Measurements from ENCODE around the gene FAM110A. TPM values are rescaled to one million over a fixed set of nuclear protein-coding genes. Genes with fewer than 3 reads are reported as not detected.

FAM110A gene
- total and polyA plus RNA-seq, 2 donors (not counting 1 experiment from before 2014, with no cell fraction given) = 15.6 to 18.4 TPM

- ChIA-PET CTCF (no interaction called here), POLR2A (no interaction called here)
- TF ChIP-seq CTCF (IDR thresholded peaks at IDR 0.05) (no peak), EZH2 (IDR thresholded peaks at IDR 0.05; ENCODE audit: borderline replicate concordance, insufficient read depth, low read depth, low read length, poor library complexity, severe bottlenecking) (no peak)
- H3K4me1 Mint-ChIP-seq = no peaks in the 10 kb centered on the region
- H3K9me3 Mint-ChIP-seq (ENCODE audit: insufficient read depth) = no peaks in the 10 kb centered on the region
- DNase-seq (no peak), ATAC-seq (ENCODE audit: low read depth) (no peak)
- intact Hi-C loops (cut with micrococcal nuclease) = loop anchor here (5.0 kb wide), 1 partner anchor 61 kb away; no protein-coding TSS in a partner anchor
- Histone ChIP-seq H3K36me3 (replicated peaks in 1 of 2; ENCODE audit: control extremely low read depth in 1 of 2, control insufficient read depth in 1 of 2, extremely low read depth in 1 of 2, insufficient read depth in 2 of 2, low read length in 1 of 2) (no peaks in the 10 kb centered on the region), H3K9me3 (ENCODE audit: control extremely low read depth in 1 of 3, control insufficient read depth in 2 of 3, insufficient read depth in 1 of 3, low read length in 2 of 3) (no peaks in the 10 kb centered on the region), H2AFZ (ENCODE audit: insufficient read depth, low read depth, low read length, poor library complexity, severe bottlenecking) (no peak overlapping the region), H3K4me3 (ENCODE audit: control extremely low read depth in 1 of 5, extremely low read depth in 1 of 5, insufficient read depth in 1 of 5, low read depth in 2 of 5, low read length in 4 of 5) (no peak overlapping the region), H3K9ac (ENCODE audit: low read length) (no peak overlapping the region), H3K27me3 (replicated peaks in 1 of 4; ENCODE audit: control extremely low read depth in 1 of 4, control insufficient read depth in 3 of 4, insufficient read depth in 4 of 4, low read length in 3 of 4) (no peaks in the 10 kb centered on the region), H3K4me2 (replicated peaks; ENCODE audit: low read depth, low read length, poor library complexity, severe bottlenecking) (no peak overlapping the region), H3K79me2 (ENCODE audit: control insufficient read depth, insufficient read depth, low read length) (no peaks in the 10 kb centered on the region), H3K27ac (ENCODE audit: low read length in 2 of 2) (no peak overlapping the region), H3K4me1 (ENCODE audit: control insufficient read depth in 2 of 2, insufficient read depth in 2 of 2, low read length in 2 of 2) (no peaks in the 10 kb centered on the region), H4K20me1 (ENCODE audit: control insufficient read depth, insufficient read depth, low read length, poor library complexity, severe bottlenecking) (no peaks in the 10 kb centered on the region)
- H3K27ac Mint-ChIP-seq = no peak overlapping the region
- WGBS (ENCODE audit: insufficient coverage) = 90% methylated on average over 6 of the region's 7 CpGs
- peaks cover 3% of the 10 kb centered on the region for H3K27me3 Mint-ChIP-seq
- H3K4me3 Mint-ChIP-seq = no peak overlapping the region
Measured at GRCh38 chr20:877814-878213, 44.3 kb downstream of the FAM110A start.

GRCh38 chr20:878511-879307, 45.2 kb downstream of the FAM110A start:
- Mint-ChIP-seq H3K9me3 (ENCODE audit: insufficient read depth) (no peaks in the 10 kb centered on the region), H3K4me1 (no peaks in the 10 kb centered on the region), H3K27ac (no peak overlapping the region), H3K4me3 (no peak overlapping the region), H3K27me3 (peaks cover 3% of the 10 kb centered on the region)
- TF ChIP-seq EZH2 (IDR thresholded peaks at IDR 0.05; ENCODE audit: borderline replicate concordance, insufficient read depth, low read depth, low read length, poor library complexity, severe bottlenecking) (no peak), CTCF (IDR thresholded peaks at IDR 0.05) (no peak)
- no peak overlapping the region for H3K4me3 ChIP-seq (ENCODE audit: control extremely low read depth in 1 of 5, extremely low read depth in 1 of 5, insufficient read depth in 1 of 5, low read depth in 2 of 5, low read length in 4 of 5)
- ATAC-seq (ENCODE audit: low read depth) = no peak
- POLR2A ChIA-PET = no interaction called here
- no peak overlapping the region for H3K4me2 ChIP-seq (replicated peaks; ENCODE audit: low read depth, low read length, poor library complexity, severe bottlenecking)
- intact Hi-C loops (cut with micrococcal nuclease) = loop anchor here (5.0 kb wide), 1 partner anchor 61 kb away; no protein-coding TSS in a partner anchor
- no peak overlapping the region for H3K27ac ChIP-seq (ENCODE audit: low read length in 2 of 2)
- DNase-seq = no peak
- H3K79me2 ChIP-seq (ENCODE audit: control insufficient read depth, insufficient read depth, low read length) = no peaks in the 10 kb centered on the region
- H3K4me1 ChIP-seq (ENCODE audit: control insufficient read depth in 2 of 2, insufficient read depth in 2 of 2, low read length in 2 of 2) = no peaks in the 10 kb centered on the region
- 25% methylated on average over 1 of the region's 9 CpGs for WGBS (ENCODE audit: insufficient coverage)
- H3K27me3 ChIP-seq (replicated peaks in 1 of 4; ENCODE audit: control extremely low read depth in 1 of 4, control insufficient read depth in 3 of 4, insufficient read depth in 4 of 4, low read length in 3 of 4) = peaks cover 0 to under 1% (median 0%) of the 10 kb centered on the region in 4 experiments
- CTCF ChIA-PET = interaction anchor here (1.1 kb wide), 1 partner anchor 56 kb away, joined by 3 read pairs; no protein-coding TSS in a partner anchor
- H2AFZ ChIP-seq (ENCODE audit: insufficient read depth, low read depth, low read length, poor library complexity, severe bottlenecking) = no peak overlapping the region
- H4K20me1 ChIP-seq (ENCODE audit: control insufficient read depth, insufficient read depth, low read length, poor library complexity, severe bottlenecking) = no peaks in the 10 kb centered on the region
- H3K9me3 ChIP-seq (ENCODE audit: control extremely low read depth in 1 of 3, control insufficient read depth in 2 of 3, insufficient read depth in 1 of 3, low read length in 2 of 3) = no peaks in the 10 kb centered on the region
- H3K9ac ChIP-seq (ENCODE audit: low read length) = no peak overlapping the region
- no peaks in the 10 kb centered on the region for H3K36me3 ChIP-seq (replicated peaks in 1 of 2; ENCODE audit: control extremely low read depth in 1 of 2, control insufficient read depth in 1 of 2, extremely low read depth in 1 of 2, insufficient read depth in 2 of 2, low read length in 1 of 2)

Data from B cell (primary cell).